ENCODE measurements around the gene PIAS4.

GRCh38 chr19:4012092-4012974 is 4.8 kb downstream of the PIAS4 start:
- no peak for TF ChIP-seq CTCF (IDR thresholded peaks at IDR 0.05)
- TF ChIP-seq POLR2A (IDR thresholded peaks at IDR 0.05): no peak
